Activated CD4-positive, CD25-positive, alpha-beta regulatory T cell treated with anti-CD3 and anti-CD28 coated beads, Interleukin-2, amount 50 U/mL, for 72 hours (primary cell): ENCODE measurements around the gene ARL4A.

Experiments used
- DNase-seq: peaks from one replicate; pipeline ENCODE4 v3.0.0; 2021

The ARL4A gene

DNA sequence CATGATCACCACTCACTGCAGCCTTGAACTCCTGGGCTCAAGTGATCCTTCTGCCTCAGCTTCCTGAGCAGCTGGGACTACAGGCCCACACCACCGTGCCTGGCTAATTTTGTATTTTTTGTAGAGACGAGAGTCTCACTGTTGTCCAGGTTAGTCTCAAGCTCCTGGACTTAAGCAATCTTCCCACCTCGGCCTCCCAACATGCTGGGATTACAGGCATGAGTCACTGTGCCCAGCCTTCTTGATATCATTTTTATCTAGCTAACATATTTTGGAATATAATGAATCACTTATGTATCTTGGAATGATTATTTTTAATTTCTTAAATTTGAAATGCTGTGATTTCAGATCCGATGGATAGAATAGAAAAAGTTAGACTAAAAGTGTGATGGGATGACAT, 18.4 kb downstream of the ARL4A start:
- DNase-seq: no peak

DNA sequence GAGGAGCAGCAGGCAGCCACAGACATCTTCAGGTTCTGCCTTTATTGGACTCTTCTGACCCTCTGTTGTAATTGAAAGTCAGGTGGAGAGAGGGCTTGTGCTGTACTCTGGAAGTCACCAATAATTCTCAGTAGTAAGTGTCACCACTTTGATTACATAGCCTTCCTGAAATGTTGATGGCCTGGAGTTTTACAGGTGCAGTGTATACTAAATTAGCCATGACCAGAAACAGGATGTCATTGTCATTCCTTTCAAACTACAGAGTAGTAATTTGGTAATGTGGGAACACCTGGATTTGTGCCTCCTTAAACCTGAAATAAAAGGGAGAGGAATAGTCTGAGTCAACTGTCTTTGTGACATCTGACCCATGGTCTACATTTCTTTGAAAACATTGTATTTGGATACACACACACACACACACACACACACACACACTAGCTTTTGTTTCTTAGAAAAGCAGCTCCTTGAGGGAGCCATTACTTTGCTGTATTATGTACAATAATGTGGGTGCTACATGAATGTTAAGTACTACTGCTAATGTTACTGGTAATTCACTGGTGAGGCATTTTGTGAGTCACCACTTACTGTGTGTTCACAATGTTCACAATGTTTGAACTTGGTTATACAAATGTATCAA, 19.6 kb downstream of the ARL4A start:
- no peak for DNase-seq

DNA sequence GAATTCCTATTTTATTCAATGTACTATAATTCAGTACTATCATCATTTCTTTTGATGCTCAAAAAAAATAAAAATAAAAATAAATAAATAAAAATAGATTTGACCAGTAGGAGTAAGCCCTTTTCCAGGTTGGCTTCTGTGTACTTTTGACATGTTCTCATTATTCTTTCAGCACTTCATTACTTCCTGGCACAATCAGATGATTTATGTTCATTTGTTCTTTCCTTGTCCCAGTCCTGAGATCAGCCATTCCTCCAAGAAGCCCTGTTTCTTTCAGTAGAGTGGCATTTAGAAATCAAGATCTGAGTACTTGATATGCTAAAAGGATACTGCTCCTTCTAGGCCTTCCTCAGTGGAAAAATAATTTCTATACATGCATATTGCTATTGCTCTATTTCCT, 20.9 kb downstream of the ARL4A start:
- no peak for DNase-seq

DNA sequence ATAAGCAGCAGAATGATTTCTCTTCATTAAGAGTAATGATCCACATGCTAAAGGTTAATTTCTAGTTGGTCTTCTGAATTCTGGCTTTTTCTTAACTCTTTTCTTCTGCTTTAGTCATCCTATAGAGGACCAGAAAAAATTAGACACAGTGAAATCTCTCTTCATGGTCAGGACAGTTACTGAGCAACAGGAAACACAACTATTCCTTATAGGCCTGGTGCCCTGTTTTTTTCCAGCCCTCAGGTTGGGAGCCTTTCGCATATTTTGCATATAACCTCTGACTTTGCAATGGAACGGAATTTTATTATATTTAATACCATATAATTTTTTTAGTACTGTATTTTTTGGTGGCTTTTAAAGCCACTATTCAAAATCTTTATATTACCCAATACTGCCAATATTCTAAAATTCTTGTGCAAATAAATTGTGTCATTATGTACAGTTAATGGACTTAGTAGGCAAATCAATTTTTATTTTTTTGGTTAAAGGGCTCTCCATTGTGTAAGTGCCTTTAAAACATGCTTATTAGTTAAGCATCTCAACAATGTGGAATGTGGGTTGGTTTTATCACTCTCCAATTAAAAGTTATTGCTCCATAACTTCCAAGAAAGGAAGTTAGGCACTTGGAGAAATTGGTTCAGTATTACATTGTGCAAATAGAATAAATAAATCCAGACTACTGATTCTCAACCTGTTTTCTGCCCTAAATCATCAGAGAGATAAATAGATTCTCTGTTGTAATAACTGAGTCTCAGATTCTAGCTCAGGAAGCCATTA, 22.5 kb downstream of the ARL4A start:
- DNase-seq: no peak

DNA sequence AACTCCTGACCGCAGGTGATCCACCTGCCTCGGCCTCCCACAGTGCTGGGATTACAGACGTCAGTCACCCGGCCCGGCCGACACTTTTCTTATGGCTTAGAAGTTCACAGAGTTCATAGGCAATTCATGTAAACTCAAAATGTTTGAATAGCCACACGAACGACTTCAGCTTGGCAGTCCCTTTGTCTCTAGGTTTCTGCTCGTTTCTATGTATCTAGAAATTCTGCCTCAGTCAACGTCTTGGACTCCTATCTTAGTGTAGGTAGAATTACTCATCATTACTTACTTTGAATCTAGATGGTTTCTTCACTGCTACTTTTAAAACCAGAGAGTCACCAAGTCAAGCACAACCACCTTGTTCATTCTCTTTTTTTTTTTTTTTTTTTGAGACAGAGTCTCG, 23.7 kb downstream of the ARL4A start:
- DNase-seq: no peak

- DNase-seq: no peak
Measured at GRCh38 chr7:12712236-12712635, 24.8 kb downstream of the ARL4A start.

DNA sequence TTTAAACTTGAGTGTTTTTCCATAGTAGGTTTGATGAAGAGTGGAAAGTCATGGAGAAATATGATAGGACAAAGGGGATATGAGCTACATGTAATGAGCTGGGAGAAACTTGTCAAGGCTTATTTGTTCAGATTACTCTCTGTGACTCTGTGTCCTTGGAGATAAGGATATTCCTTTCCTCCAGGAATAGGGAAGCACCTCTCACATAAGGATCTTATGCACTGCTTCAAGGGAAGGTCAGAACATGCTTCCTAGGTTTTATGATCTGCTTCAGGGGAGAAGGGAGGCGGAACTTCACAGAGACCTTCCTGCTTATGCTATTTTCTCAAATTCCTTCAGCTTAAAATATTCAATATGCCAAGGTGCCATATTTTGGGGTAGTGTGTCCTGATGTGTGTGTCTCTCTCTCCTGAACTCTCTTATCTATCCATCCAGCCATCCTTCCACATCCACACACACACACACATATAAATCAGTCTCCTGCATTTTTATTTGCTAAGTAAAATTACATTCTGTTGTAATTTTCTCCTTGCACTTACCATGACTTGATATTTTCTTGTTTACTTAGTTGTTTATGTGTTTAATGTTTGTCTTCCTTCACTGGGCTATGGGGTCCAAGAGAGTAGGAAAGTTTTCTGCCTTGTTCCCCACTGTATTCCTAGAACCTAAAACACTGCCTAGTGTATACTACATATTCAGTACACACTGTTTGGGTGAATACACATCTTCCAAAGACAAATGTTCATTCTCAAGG, 26.4 kb downstream of the ARL4A start:
- DNase-seq: no peak

- DNase-seq: no peak
Measured at GRCh38 chr7:12714379-12714737, 26.9 kb downstream of the ARL4A start.

DNA sequence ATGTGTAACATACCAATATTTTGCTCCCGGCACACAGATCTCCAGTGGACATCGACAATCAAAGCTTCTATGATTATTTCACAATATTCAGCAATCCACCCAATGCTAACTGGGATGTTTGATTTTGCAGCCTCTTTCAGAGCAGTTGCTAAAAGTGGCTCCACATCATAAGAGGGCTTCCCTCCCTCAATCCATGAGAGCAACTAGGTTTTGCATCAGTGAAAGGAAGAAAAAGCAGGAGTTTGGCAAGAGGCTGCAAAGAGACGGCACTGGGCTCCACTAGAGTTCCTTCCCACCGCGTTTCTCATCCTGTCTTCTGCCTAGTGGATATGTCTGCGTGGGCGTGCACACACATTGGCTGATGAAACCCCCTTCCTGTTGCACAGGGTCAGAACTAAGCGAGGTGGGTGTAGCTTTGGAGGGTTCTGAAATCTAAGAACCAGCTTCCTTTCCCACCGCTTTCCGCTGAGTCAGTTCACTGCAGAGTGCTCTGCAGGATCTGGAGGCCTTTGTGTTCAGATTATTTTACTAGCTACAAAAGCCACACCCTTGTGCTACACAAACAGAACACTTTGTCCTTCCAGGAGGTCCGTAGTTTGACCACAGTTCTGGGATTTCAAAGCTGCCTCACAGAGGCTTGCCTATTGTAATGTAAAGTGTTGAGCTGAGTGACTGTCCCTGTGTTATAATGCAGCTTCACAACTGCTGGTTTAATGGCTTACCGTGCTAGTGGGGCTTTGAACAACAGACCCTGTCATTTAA, 28.1 kb downstream of the ARL4A start:
- DNase-seq: no peak

DNA sequence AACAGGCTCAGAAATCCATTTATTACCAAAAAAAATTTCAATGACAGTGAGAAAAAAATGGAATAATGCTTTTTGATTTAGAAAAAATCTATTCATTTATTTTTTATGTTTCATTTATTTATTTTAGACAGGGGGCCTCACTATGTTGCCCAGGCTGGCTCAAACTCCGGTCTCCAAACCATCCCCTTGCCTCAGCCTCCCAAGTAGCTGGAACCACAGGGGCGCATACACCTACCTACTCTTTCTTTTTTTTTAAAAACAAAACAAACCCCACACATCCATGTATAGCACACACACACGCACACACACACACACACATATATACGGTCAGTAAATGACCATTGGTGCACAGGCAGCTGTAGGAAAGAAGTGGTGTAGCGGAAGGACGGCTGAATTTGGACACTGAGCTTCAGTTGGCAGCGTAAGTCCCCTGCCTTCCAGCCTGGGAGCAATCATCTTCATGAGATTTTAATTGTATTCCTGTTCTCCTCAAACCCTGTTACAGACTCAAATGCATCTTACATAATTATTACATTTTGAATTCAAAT, 28.8 kb downstream of the ARL4A start:
- no peak for DNase-seq

DNA sequence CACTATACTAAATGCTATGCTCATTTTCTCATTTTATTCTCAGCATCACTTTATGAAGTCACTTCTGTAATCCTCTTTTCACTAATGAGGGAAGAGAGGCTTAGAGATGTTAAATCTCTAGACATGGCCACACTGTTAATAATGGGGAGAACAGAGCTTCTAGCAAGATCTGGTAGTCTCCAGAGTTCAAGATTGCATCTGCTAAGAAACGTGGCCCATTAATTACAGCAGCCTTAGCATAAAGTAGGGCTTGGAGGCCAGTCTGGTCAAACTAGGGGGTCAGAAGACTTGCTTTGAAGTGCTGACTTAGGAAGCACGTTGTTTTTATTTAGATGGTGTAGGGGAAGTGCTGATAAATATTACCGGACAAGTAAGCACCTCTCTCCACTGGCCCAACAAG, 29.3 kb downstream of the ARL4A start:
- DNase-seq: no peak

DNA sequence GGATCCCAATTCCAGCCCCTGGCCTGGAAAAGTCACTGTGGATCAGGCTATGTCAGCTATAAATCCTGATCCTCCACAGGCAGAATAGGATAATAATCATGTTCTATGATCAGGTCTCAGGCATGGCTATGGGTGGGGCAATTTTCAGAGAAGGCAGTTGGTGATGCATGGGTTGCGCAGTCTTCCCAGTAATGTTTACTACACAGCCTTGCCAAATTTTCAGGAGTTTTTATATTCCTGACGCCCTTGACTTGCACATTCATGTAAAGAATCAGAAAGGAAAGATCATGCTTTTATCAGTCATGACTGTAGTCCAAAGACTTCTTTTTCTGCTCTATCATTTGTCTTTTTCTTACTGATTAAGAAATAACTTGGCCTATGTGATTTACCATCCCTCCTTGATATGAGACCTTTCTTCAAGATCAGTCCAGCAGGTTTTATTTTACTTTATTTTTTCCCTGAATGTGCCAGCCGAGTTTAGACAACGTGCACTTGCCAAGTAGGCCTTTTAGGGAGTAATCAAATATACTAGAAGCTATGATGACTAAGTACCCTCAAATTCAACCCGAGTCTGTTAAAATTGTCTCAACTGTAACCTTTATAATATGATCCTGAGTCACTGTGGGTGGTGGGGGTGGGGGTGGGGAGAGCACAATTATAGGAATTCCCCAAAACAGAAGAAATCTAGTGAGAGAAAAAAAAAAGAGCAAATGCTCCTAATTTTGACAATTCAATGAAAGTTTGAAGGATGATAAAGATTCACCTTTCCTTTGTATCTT, 31.9 kb downstream of the ARL4A start:
- no peak for DNase-seq

DNA sequence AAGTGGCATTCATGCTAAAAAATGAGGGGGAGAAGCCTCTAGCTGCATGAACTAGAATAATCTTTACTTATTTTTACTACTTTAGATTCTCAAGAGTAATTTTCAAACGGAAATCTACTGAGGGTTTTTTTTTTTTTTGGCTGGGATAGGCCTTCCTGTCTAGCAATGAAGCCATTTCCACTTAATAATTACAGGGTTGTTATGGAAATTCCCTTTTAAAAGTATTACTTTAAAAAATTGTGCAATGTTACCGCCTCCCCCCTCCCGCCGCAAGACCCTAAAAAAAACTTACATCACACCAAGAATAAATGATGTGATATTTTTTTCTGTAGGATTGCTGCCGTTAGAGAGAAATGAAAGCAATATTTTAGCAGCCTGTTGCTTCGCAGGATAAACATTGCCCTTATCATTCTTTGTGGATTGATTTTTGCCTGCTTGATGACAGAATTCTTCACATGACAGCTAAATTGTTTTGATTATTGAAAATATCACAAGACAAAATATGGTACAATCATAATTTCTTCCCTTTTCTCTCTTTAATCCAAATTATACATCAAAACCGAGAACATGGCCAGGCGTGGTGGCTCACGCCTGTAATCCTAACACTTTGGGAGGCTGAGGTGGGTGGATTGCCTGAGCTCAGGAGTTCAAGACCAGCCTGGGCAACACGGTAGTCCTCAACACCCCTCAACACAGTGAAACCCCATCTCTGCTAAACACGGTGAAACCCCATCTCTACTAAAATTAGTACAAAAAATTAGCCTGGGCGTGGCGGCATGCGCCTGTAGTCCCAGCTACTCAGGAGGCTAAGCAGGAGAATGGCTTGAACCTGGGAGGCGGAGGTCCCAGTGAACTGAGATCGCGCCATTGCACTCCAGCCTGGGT, 32.8 kb downstream of the ARL4A start:
- DNase-seq: no peak

DNA sequence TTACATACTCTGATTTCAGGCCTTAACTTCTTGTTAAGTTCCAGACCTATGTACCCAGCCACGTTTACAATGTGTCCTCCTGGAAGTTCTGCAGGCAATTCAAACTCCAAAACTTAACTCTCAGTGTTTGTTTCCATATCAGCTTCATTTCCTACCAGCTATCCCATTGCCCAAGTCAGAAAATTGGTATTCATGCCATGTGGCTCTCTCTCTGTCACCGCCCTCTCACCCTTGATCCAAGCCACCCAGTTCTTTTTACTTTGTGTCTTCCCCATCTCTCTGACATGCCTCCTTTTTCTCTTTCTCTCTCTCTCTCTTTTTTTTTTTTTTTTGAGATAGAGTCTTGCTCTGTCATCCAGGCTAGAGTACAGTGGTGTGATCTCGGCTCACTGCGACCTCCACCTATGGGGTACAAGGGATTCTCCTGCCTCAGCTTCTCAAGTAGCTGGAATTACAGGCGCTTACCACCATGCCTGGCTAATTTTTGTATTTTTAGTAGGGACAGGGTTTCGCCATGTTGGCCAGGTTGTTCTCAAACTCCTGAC, 33.9 kb downstream of the ARL4A start:
- DNase-seq: no peak

DNA sequence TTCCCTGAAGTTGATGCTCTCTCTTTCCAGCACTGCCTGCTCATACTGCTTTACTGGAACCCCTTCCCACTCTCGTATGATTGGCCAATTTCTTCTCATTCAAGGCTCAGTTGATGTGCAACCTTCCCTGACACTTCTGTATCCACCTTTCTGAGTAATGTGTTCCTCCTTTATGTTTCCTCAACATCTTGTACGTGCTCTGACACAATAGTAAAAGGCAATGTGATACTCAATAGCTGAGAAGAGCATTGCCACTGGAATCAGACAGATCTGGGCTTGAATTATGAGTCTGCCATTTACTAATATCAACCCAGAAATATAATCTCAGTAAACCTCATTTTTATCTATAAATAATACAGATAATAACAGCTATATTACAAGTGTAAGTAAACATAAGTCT, 34.7 kb downstream of the ARL4A start:
- DNase-seq: no peak

- no peak for DNase-seq
Measured at GRCh38 chr7:12722636-12723605, 35.5 kb downstream of the ARL4A start.

DNA sequence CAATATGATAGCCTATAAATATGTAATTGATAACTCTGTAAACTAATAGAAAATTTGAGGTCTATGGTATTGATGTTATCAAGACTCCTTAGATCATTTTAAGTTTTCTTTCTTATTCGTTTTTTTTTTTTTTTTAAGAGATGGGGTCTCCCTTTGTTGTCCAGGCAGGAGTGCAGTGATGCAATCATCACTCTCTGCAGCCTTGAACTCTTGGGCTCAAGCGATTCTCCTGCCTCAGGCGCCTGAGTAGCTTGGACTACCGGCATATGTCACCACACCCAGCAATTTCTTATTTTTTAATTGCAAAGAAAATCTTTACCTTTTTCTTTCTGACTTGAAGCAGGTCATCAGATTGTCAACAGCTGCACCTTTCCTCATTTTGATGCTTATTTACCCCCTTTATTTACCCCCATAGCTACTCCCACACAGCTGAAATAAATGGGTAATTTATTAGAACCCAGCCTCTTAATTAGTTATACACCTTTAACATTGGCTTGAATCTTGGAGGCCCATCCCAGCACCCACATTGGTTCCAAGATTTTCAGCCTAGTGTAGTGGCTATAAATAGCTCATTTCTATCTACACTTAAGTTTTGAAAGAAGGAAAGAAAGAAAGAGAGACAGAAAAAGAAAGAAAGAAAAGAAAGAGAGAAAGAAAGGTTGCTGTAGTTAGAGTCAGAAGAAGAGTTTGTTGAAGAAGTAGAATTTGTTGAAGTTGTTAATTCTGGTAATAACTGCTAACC, 38.3 kb downstream of the ARL4A start:
- no peak for DNase-seq

DNA sequence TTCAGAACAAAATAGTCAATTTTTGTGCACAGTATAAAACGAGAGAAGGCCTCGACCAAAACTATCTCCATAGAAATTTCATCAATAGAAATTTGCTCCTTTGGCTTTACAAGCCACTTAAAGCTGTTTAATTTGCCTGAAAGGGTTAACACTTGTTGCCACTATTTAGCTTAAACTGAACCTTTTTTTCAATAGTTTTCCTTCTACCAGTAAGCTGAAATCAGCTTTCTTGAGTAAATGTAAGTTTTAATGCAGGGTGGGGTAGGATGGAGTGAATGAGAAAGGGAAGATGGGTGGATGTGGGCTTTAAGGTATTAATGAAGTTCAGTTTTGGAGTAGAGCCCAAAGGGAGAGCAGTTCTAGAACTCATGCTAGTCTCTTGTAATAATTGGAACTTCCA, 39.5 kb downstream of the ARL4A start:
- no peak for DNase-seq
